PFSK-1 (cell line): ENCODE results near the gene KAT2B.

Experiments
- SIN3A ChIP-seq: IDR thresholded peaks from 2 replicates; pipeline ENCODE4 v1.6.1; 2012; ENCODE audit warnings: mild to moderate bottlenecking, low read length, moderate library complexity, borderline replicate concordance; ENCODE audit not compliant: insufficient read depth
- TAF1 ChIP-seq: IDR thresholded peaks from 2 replicates; pipeline ENCODE4 v1.6.1; 2012; ENCODE audit warnings: low read length, control low read depth, borderline replicate concordance; ENCODE audit not compliant: insufficient read depth

- TF ChIP-seq TAF1 (no peak), SIN3A (no peak)
These were observed 42.7 kb upstream of the KAT2B start for GRCh38 chr3:19997502-19997901.
